ENCODE measurements around the gene MRPL17. TPM values are rescaled to one million over a fixed set of nuclear protein-coding genes. Genes with fewer than 3 reads are reported as not detected.

The MRPL17 gene
- total and polyA plus RNA-seq, 2 of the 13 experiments (the other 11 are each of a cell fraction or from before 2014, with no cell fraction given), result 59.4 to 90.0 TPM

DNA sequence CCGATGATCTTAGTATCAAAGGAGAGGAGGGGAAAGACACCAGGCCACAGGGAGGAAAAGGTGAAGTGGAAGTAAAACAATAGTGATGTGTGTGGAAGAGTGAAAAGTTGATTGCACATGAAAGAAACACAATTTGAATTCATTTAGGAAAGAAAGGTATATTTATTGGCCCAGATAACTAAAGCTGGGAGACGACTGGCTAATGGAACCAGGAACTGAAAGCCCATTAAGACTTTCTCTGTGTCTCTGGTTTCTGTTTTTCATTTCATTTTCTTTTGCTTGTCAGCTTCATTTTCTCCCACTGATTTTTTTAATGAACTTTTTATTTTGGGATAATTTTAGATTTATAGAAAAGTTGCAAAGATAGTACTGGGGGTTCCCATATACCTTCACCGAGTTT lies 22.4 kb downstream of the MRPL17 start (continued):
- TF ChIP-seq CTCF (CRISPR knock-in tag; IDR thresholded peaks at IDR 0.05) (no peak), KAT8 (CRISPR knock-in tag; IDR thresholded peaks at IDR 0.05) (no peak), CEBPB (IDR thresholded peaks at IDR 0.05; ENCODE audit: borderline replicate concordance, low read depth, low read length) (no peak)

DNA sequence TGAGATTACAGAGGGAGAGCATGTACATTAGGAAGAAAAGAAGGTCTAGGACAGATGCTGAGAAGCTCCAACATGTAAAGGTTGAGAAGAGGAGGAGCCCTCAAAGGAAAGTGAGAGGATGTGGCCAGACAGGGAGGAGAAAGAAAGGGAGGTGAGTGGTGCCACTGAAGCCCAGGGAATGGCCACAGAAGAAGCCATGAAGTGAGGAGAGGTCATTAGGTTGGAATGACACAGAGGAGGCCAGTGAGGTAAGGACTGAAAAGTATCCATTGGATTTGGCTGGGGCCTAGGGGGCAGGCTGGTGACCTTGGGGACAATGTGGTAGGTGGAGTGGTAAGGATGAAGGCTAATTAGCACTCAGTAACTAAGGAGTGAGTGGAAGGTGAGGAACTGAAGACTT lies 24.5 kb downstream of the MRPL17 start:
- ATAC-seq (no peak), DNase-seq (ENCODE audit: low spot score) (no peak), FAIRE-seq (no peak)
- H3K9ac ChIP-seq (ENCODE audit: insufficient read depth, low read depth, low read length), result no peak overlapping the region
- H3K9me3 ChIP-seq (ENCODE audit: low read length), result no peaks in the 10 kb centered on the region
- TF ChIP-seq ZNF572 (CRISPR knock-in tag; IDR thresholded peaks at IDR 0.05), result no peak
- no peak for TF ChIP-seq TSC22D2 (CRISPR knock-in tag; IDR thresholded peaks at IDR 0.05; ENCODE audit: borderline replicate concordance)
- no peak for TF ChIP-seq THAP11 (CRISPR knock-in tag; IDR thresholded peaks at IDR 0.05)
- TF ChIP-seq ZFP36L1 (CRISPR knock-in tag; IDR thresholded peaks at IDR 0.05), result no peak
- no peak for TF ChIP-seq NCOR1 (IDR thresholded peaks at IDR 0.05; ENCODE audit: borderline replicate concordance, low read length)
- no peak for TF ChIP-seq NFYB (CRISPR knock-in tag; IDR thresholded peaks at IDR 0.05)
- TF ChIP-seq FOSL1 (CRISPR knock-in tag; IDR thresholded peaks at IDR 0.05; ENCODE audit: borderline replicate concordance), result no peak
- no peak for TF ChIP-seq ZNF292 (CRISPR knock-in tag; IDR thresholded peaks at IDR 0.05; ENCODE audit: borderline replicate concordance, low read depth)
- TF ChIP-seq CHCHD3 (CRISPR knock-in tag; IDR thresholded peaks at IDR 0.05), result no peak
- TF ChIP-seq KLF11 (CRISPR knock-in tag; IDR thresholded peaks at IDR 0.05), result no peak
- no peak for TF ChIP-seq POGZ (CRISPR knock-in tag; IDR thresholded peaks at IDR 0.05)
- TF ChIP-seq SUZ12 (IDR thresholded peaks at IDR 0.05; ENCODE audit: low read depth, low read length), result no peak
- no peak for TF ChIP-seq ZNF558 (CRISPR knock-in tag; IDR thresholded peaks at IDR 0.05; ENCODE audit: borderline replicate concordance)
- no peak for TF ChIP-seq NCOA5 (CRISPR knock-in tag; IDR thresholded peaks at IDR 0.05)
- no peak for TF ChIP-seq NFIB (CRISPR knock-in tag; IDR thresholded peaks at IDR 0.05; ENCODE audit: borderline replicate concordance)
- no peak for TF ChIP-seq ZNF629 (CRISPR knock-in tag; conservative IDR thresholded peaks at IDR 0.05)
- no peak for TF ChIP-seq RXRB (CRISPR knock-in tag; IDR thresholded peaks at IDR 0.05; ENCODE audit: borderline replicate concordance)
- intact Hi-C loops (cut with micrococcal nuclease; ENCODE audit: unreplicated experiment), result no loop called here
- in situ Hi-C loops (cut with HindIII; ENCODE audit: extremely low pct_ligation_motif_present, low pct_unique_long_range_greater_than_20kb), result no loop called here
- peaks cover 12% of the 10 kb centered on the region for H3K4me1 ChIP-seq (ENCODE audit: insufficient read depth, low read length)
- H3K4me3 ChIP-seq (replicated peaks in 1 of 3; ENCODE audit: insufficient read depth in 1 of 3, low read depth in 2 of 3, low read length in 3 of 3), result no peak overlapping the region
- H3K27ac ChIP-seq (ENCODE audit: extremely low read length, insufficient read depth, low read length), result no peak overlapping the region
- POLR2A ChIA-PET, result no interaction called here
- H4K20me1 ChIP-seq (ENCODE audit: insufficient read depth, low read length), result no peaks in the 10 kb centered on the region
- BruUV-seq (replicated peaks), result no TSS peak
- peaks cover 13 to 64% of the 10 kb centered on the region in 2 experiments for H3K27me3 ChIP-seq (ENCODE audit: control insufficient read depth in 1 of 2, insufficient read depth in 2 of 2, low read length in 2 of 2)
- no peak overlapping the region for H3K4me2 ChIP-seq (ENCODE audit: low read depth, low read length)
- H3K36me3 ChIP-seq (replicated peaks in 1 of 2; ENCODE audit: control insufficient read depth in 1 of 2, insufficient read depth in 2 of 2, low read length in 2 of 2), result no peaks in the 10 kb centered on the region
- H2AFZ ChIP-seq (ENCODE audit: low read length), result no peak overlapping the region
- CTCF ChIA-PET (ENCODE audit: low intra/inter-chr PET ratio, low total read pairs), result no interaction called here
- H3K79me2 ChIP-seq (ENCODE audit: insufficient read depth, low read length), result no peaks in the 10 kb centered on the region

Measured in HepG2 (cell line).